Nephron (organoid): ENCODE results near the gene LRBA.
"Not testable (repeated sequence)": the region's sequence is repeated elsewhere in the genome, so short reads cannot be mapped to it uniquely, and the experiment has no call there.

Experiments
- H3K27ac Mint-ChIP-seq, 3 experiments: 2 replicates each; pipeline ENCODE4 v1.8.0; 2020; ENCODE audit warnings: mixed read lengths in 3 of 3, mild to moderate bottlenecking in 2 of 3, moderate library complexity in 1 of 3
- H3K27me3 Mint-ChIP-seq: 2 replicates; pipeline ENCODE4 v1.8.0; 2021; ENCODE audit warnings: low read depth, mild to moderate bottlenecking, moderate library complexity, mixed read lengths
- H3K36me3 Mint-ChIP-seq: 2 replicates; pipeline ENCODE4 v1.8.0; 2020; ENCODE audit warnings: low read depth, mixed read lengths
- H3K4me1 Mint-ChIP-seq: 2 replicates; pipeline ENCODE4 v1.8.0; 2020; ENCODE audit warnings: mixed read lengths
- H3K4me3 Mint-ChIP-seq, 3 experiments: 2 replicates each; pipeline ENCODE4 v1.8.0; 2020; ENCODE audit warnings: mild to moderate bottlenecking in 3 of 3, mixed read lengths in 3 of 3, moderate library complexity in 2 of 3
- H3K9me3 Mint-ChIP-seq: 2 replicates; pipeline ENCODE4 v1.8.0; 2020; ENCODE audit warnings: mixed read lengths
- TF ChIP-seq, protein P1 (sequence below), 3 experiments: fragments of 200-600 bp; sonication (generic); IDR thresholded peaks; one replicate each; pipeline ENCODE4 v1.5.0; 2021; ENCODE audit warnings: antibody characterized with exemption in 3 of 3; ENCODE audit not compliant: unreplicated experiment in 3 of 3

Gene LRBA

DNA sequence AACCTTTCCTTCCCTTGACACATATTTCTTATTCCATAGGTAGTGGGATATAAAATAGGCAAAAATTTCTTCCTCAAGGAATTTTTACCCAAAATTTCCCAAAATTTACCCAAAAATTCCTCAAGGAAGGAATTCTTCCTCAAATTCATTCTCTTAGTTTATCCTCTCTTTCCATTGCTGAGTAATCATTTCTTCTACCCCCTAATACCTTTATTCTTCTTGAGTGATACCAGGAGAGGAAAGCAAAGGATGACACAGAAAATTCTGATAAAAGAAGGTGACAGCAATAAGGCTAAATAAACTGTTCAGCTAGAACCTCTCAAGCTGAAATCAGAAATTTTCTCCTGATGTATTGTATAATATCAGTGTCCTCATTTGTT, 624.6 kb downstream of the LRBA start:
- H3K9me3 Mint-ChIP-seq, result peaks cover 5% of the 10 kb centered on the region
- H3K4me3 Mint-ChIP-seq, result no peak overlapping the region
- TF ChIP-seq, protein P1, sequence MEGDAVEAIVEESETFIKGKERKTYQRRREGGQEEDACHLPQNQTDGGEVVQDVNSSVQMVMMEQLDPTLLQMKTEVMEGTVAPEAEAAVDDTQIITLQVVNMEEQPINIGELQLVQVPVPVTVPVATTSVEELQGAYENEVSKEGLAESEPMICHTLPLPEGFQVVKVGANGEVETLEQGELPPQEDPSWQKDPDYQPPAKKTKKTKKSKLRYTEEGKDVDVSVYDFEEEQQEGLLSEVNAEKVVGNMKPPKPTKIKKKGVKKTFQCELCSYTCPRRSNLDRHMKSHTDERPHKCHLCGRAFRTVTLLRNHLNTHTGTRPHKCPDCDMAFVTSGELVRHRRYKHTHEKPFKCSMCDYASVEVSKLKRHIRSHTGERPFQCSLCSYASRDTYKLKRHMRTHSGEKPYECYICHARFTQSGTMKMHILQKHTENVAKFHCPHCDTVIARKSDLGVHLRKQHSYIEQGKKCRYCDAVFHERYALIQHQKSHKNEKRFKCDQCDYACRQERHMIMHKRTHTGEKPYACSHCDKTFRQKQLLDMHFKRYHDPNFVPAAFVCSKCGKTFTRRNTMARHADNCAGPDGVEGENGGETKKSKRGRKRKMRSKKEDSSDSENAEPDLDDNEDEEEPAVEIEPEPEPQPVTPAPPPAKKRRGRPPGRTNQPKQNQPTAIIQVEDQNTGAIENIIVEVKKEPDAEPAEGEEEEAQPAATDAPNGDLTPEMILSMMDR (IDR thresholded peaks at IDR 0.05; ENCODE audit: unreplicated experiment in 3 of 3), result no peak
- no peak overlapping the region for H3K27ac Mint-ChIP-seq
- H3K4me1 Mint-ChIP-seq, result peaks cover 4% of the 10 kb centered on the region
- peaks cover 9% of the 10 kb centered on the region for H3K36me3 Mint-ChIP-seq
- no peaks in the 10 kb centered on the region for H3K27me3 Mint-ChIP-seq

DNA sequence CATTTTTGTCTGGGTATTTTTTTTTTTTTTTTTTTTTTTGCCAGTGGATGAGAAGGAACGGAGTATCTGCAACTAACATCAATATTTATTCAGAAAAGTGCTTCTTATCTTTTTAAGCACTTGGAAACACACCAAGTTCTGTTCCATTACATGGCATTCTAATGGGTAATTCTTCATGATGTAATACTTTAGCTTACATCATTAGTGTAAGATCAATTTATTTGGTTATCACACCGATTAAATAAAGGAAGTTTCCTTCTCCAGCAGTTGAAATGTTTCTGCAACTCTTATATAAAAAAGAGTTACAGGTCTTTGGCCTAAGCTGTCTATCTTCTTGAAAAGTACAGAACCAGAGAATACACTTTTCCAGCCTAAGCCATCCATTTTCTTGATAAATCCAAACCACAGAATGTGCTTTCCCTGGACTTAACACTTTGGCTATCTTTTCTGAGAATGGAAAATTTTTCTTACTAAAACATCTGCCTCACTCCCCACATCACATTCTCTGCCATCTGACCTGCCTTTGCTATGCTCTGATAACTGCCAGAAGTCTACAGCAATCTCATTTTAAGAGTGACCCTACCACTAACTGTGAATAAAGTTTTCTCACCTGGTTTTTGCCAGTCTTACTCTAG, 625.1 kb downstream of the LRBA start:
- Mint-ChIP-seq H3K9me3 (peaks cover 5% of the 10 kb centered on the region), H3K36me3 (peaks cover 9% of the 10 kb centered on the region), H3K4me3 (no peak overlapping the region), H3K27ac (no peak overlapping the region), H3K27me3 (no peaks in the 10 kb centered on the region), H3K4me1 (peaks cover 4% of the 10 kb centered on the region)
- TF ChIP-seq, protein P1 (IDR thresholded peaks at IDR 0.05; ENCODE audit: unreplicated experiment in 3 of 3), result no peak

DNA sequence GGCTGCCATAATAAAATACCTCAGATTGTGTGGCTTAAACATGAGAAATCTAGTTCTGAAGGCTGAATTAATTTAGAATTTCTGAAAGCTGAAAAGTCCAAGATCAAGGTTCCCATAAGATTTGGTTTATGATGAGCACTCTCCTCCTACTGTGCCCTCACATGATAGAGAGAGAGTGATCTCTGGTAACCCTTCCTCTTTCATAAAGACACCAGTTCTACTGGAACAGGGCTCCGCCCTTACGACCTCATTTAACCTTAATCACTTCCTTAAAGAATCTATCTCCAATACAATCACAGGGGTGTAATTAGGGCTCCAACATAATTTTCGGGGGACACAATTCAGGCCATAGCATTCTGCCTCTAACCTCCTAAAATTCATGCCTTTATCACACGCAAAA, 627.1 kb downstream of the LRBA start:
- TF ChIP-seq, protein P1 (IDR thresholded peaks at IDR 0.05; ENCODE audit: unreplicated experiment in 3 of 3), result no peak
- no peak overlapping the region for H3K27ac Mint-ChIP-seq
- no peaks in the 10 kb centered on the region for H3K27me3 Mint-ChIP-seq
- H3K36me3 Mint-ChIP-seq, result peaks cover 9% of the 10 kb centered on the region
- H3K4me3 Mint-ChIP-seq, result no peak overlapping the region
- H3K9me3 Mint-ChIP-seq, result peaks cover 5% of the 10 kb centered on the region
- no peaks in the 10 kb centered on the region for H3K4me1 Mint-ChIP-seq

DNA sequence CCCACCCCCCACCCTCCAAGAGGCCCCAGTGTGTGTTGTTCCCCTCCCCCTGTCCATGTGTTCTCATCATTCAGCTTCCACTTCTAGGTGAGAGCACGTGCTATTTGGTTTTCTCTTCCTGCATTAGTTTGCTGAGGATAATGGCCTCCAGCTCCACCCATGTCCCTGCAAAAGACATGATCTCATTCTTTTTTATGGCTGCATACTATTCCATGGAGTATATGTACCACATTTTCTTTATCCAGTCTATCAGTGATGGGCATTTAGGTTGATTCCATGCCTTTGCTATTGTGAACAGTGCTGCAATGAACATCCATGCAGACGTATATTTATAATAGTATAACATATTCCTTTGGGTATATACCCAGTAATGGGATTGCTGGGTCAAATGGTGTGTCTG, 628.7 kb downstream of the LRBA start:
- H3K9me3 Mint-ChIP-seq, H3K27ac Mint-ChIP-seq, H3K4me3 Mint-ChIP-seq, H3K27me3 Mint-ChIP-seq, H3K4me1 Mint-ChIP-seq, H3K36me3 Mint-ChIP-seq: not testable (repeated sequence)

DNA sequence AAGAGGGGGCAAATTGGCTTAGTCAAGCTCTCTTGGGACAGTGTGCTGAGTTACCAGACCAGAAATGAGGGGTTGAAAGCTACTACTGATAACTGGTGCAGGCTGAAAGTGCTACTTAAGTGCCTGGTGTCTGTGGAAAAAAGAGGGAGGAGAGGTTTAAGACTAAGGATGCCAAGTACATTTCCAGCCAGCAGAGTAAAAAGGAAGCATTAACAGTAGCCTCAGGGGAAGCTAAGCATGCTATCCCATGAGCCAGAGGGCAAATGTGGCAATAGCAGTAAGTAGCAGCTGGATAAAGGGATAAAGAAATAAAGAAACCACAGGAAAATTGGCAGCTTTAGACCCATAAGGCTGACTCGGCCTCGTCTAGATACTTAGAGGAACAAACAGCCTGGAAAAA, 629.5 kb downstream of the LRBA start:
- Mint-ChIP-seq H3K36me3 (no peaks in the 10 kb centered on the region), H3K4me3 (no peak overlapping the region), H3K9me3 (no peaks in the 10 kb centered on the region), H3K27me3 (no peaks in the 10 kb centered on the region), H3K4me1 (no peaks in the 10 kb centered on the region), H3K27ac (no peak overlapping the region)
- TF ChIP-seq, protein P1 (IDR thresholded peaks at IDR 0.05; ENCODE audit: unreplicated experiment in 3 of 3), result no peak

DNA sequence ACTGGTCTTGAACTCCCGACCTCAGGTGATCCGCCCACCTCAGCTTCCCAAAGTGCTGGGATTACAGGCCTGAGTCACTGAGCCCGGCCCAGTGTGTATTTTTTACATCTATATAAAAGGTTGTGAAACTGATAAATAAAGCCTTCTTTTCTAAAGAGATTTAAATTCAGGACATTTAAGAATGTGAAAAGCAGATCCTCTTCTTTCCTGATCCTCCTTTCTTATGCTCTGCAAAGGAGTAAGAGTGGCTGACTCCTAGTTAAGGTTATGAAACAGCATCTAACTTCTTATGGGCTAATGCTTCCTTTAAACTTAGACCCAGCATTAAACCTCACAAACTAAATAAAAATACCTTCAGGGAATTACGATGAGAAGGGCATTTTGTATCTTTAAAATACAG, 630.8 kb downstream of the LRBA start:
- H3K27ac Mint-ChIP-seq, result no peak overlapping the region
- H3K4me1 Mint-ChIP-seq, result no peaks in the 10 kb centered on the region
- TF ChIP-seq, protein P1 (IDR thresholded peaks at IDR 0.05; ENCODE audit: unreplicated experiment in 3 of 3), result no peak
- H3K27me3 Mint-ChIP-seq, result no peaks in the 10 kb centered on the region
- H3K9me3 Mint-ChIP-seq, result no peaks in the 10 kb centered on the region
- no peaks in the 10 kb centered on the region for H3K36me3 Mint-ChIP-seq
- no peak overlapping the region for H3K4me3 Mint-ChIP-seq
